Thyroid gland (tissue), 4 donors: ENCODE results near the gene DTL.
"Not testable (repeated sequence)": the region's sequence is repeated elsewhere in the genome, so short reads cannot be mapped to it uniquely, and the experiment has no call there.

Experiments
- POLR2A ChIP-seq, 2 donors: fragments of 450-650 bp; IDR thresholded peaks; one replicate each; pipeline ENCODE4 v1.6.1; 2017; ENCODE audit warnings: antibody characterized with exemption in 2 of 2, mild to moderate bottlenecking in 2 of 2, moderate library complexity in 1 of 2
- TF ChIP-seq, protein P1 (sequence below), 6 experiments: fragments of 200-600 bp in 3 of 6; fragments of 450-650 bp in 3 of 6; sonication (generic) in 3 of 6; IDR thresholded peaks; one replicate each; pipeline ENCODE4 v1.5.1; 2016 to 2019; ENCODE audit warnings: antibody characterized with exemption in 6 of 6, mild to moderate bottlenecking in 2 of 6, inconsistent platforms in 1 of 6, moderate library complexity in 1 of 6

DNA sequence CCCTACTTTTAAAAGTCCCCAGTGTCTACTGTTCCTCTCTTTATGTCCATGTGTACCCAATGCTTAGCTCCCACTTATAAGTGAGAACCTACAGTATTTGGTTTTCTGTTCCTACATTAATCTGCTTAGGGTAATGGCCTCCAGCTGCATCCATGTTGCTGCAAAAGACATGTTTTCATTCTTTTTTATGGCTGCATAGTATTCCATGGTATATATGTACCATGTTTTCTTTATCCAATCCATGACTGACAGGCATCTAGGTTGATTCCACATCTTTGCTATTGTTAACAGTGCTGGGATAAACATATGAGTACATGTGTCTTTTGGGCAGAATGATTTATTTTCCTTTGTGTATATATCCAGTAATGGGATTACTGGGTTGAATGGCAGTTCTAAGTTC, 12.6 kb upstream of the DTL start:
- TF ChIP-seq, protein P1, sequence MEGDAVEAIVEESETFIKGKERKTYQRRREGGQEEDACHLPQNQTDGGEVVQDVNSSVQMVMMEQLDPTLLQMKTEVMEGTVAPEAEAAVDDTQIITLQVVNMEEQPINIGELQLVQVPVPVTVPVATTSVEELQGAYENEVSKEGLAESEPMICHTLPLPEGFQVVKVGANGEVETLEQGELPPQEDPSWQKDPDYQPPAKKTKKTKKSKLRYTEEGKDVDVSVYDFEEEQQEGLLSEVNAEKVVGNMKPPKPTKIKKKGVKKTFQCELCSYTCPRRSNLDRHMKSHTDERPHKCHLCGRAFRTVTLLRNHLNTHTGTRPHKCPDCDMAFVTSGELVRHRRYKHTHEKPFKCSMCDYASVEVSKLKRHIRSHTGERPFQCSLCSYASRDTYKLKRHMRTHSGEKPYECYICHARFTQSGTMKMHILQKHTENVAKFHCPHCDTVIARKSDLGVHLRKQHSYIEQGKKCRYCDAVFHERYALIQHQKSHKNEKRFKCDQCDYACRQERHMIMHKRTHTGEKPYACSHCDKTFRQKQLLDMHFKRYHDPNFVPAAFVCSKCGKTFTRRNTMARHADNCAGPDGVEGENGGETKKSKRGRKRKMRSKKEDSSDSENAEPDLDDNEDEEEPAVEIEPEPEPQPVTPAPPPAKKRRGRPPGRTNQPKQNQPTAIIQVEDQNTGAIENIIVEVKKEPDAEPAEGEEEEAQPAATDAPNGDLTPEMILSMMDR (IDR thresholded peaks at IDR 0.05): not testable (repeated sequence)
- TF ChIP-seq POLR2A (IDR thresholded peaks at IDR 0.05): not testable (repeated sequence)
